Liver (tissue), 9 donors: Measurements from ENCODE around the gene TFR2. TPM values are rescaled to one million over a fixed set of nuclear protein-coding genes. Genes with fewer than 3 reads are reported as not detected.
A peak's percentile ranks its signal among the peaks of the same experiment; 100 is the strongest.
"Not testable (repeated sequence)": the region's sequence is repeated elsewhere in the genome, so short reads cannot be mapped to it uniquely, and the experiment has no call there.

Experiments used
- DNase-seq: peaks from one replicate; pipeline ENCODE4 v3.0.0-alpha.2; 2017; ENCODE audit warnings: low spot score
- H3K27ac ChIP-seq, 2 donors: one replicate each; pipeline ENCODE4 v1.7.0; 2013; ENCODE audit warnings: inconsistent platforms in 2 of 2, low read length in 2 of 2, control low read depth in 1 of 2, low read depth in 1 of 2, mild to moderate bottlenecking in 1 of 2
- H3K27me3 ChIP-seq, 4 donors: one replicate each; pipeline versions ENCODE4 v1.6.1 to v1.7.0; 2013; ENCODE audit warnings: low read length in 3 of 4, inconsistent platforms in 1 of 4, mild to moderate bottlenecking in 1 of 4, moderate library complexity in 1 of 4; ENCODE audit not compliant: control insufficient read depth in 4 of 4, insufficient read depth in 4 of 4
- H3K36me3 ChIP-seq, 4 donors: one replicate each; pipeline versions ENCODE4 v1.6.1 to v1.7.0; 2013; ENCODE audit warnings: low read length in 3 of 4, mild to moderate bottlenecking in 3 of 4, low read depth in 1 of 4, moderate library complexity in 1 of 4; ENCODE audit not compliant: control insufficient read depth in 4 of 4, insufficient read depth in 3 of 4
- H3K4me1 ChIP-seq, 4 donors: one replicate each; pipeline versions ENCODE4 v1.6.1 to v1.7.0; 2013; ENCODE audit warnings: low read length in 3 of 4, mild to moderate bottlenecking in 3 of 4, moderate library complexity in 1 of 4; ENCODE audit not compliant: control insufficient read depth in 4 of 4, insufficient read depth in 4 of 4
- H3K4me3 ChIP-seq, 3 donors: one replicate each; pipeline versions ENCODE4 v1.6.1 to v1.7.0; 2013; ENCODE audit warnings: low read length in 3 of 3, control low read depth in 1 of 3, low read depth in 1 of 3, mild to moderate bottlenecking in 1 of 3
- H3K9ac ChIP-seq, 2 donors: one replicate each; pipeline ENCODE4 v1.7.0; 2013; ENCODE audit warnings: low read length in 2 of 2, mild to moderate bottlenecking in 2 of 2, moderate library complexity in 2 of 2, control low read depth in 1 of 2, low read depth in 1 of 2
- H3K9me3 ChIP-seq, 4 donors: one replicate each; pipeline versions ENCODE4 v1.6.1 to v1.7.0; 2013; ENCODE audit warnings: low read length in 3 of 4; ENCODE audit not compliant: control insufficient read depth in 4 of 4
- EGR1 ChIP-seq, 2 donors: IDR thresholded peaks; 2 replicates each; pipeline ENCODE4 v1.6.1; 2016 to 2018; ENCODE audit warnings: antibody characterized with exemption in 2 of 2, low read depth in 2 of 2
- FOXA1 ChIP-seq: IDR thresholded peaks from 2 replicates; pipeline ENCODE4 v1.6.1; 2016; ENCODE audit warnings: antibody characterized with exemption
- FOXA2 ChIP-seq: IDR thresholded peaks from 2 replicates; pipeline ENCODE4 v1.6.1; 2016; ENCODE audit warnings: antibody characterized with exemption
- GABPA ChIP-seq, 2 donors: IDR thresholded peaks in 1 of 2; conservative IDR thresholded peaks in 1 of 2; 2 replicates each; pipeline ENCODE4 v1.6.1; 2016; ENCODE audit warnings: antibody characterized with exemption in 2 of 2, mild to moderate bottlenecking in 1 of 2, moderate library complexity in 1 of 2
- HNF4A ChIP-seq, 2 donors: conservative IDR thresholded peaks; 2 replicates each; pipeline ENCODE4 v1.6.1; 2016; ENCODE audit warnings: antibody characterized with exemption in 2 of 2, mild to moderate bottlenecking in 2 of 2
- HNF4G ChIP-seq: IDR thresholded peaks from 2 replicates; pipeline ENCODE4 v1.6.1; 2016; ENCODE audit warnings: antibody characterized with exemption
- JUND ChIP-seq, 2 donors: IDR thresholded peaks; 2 replicates each; pipeline ENCODE4 v1.6.1; 2016; ENCODE audit warnings: antibody characterized with exemption in 2 of 2
- NR2F2 ChIP-seq: IDR thresholded peaks from 2 replicates; pipeline ENCODE4 v1.6.1; 2016; ENCODE audit warnings: antibody characterized with exemption
- RAD21 ChIP-seq, 2 donors: IDR thresholded peaks; 2 replicates each; pipeline ENCODE4 v1.6.1; 2016; ENCODE audit warnings: antibody characterized with exemption in 2 of 2, mild to moderate bottlenecking in 2 of 2
- SP1 ChIP-seq: IDR thresholded peaks from 2 replicates; pipeline ENCODE4 v1.6.1; 2018; ENCODE audit warnings: antibody characterized with exemption, mild to moderate bottlenecking
- TAF1 ChIP-seq: conservative IDR thresholded peaks from 2 replicates; pipeline ENCODE4 v1.6.1; 2016; ENCODE audit warnings: antibody characterized with exemption, mild to moderate bottlenecking
- WGBS: extraction: QIAGEN DNeasy Blood & Tissue Kit; methylation state at CpG from one replicate; pipeline ENCODE4 v1.1.7; 2013; 5-methylcytosine and 5-hydroxymethylcytosine counted together
- polyA plus RNA-seq, 2 donors: library from polyadenylated mRNA; stranded (reverse) in 1 of 2; unstranded in 1 of 2; fragments of 200-250 nt in 1 of 2; fragments of >200 nt in 1 of 2; fragmentation: Nextera tagmentation in 1 of 2; extraction: Ambion mirVana in 1 of 2; gene quantifications; one replicate each; pipeline versions ENCODE4 v1.2.1 to v1.2.3, GENCODE V29; 2013 to 2015
- total RNA-seq, 2 donors: library from RNA; depleted of rRNA; stranded (reverse); fragments of >200 nt; gene quantifications; one replicate each; pipeline ENCODE4 v1.2.3, GENCODE V29; 2014
- TF ChIP-seq, protein P1 (sequence below): IDR thresholded peaks from 2 replicates; pipeline ENCODE4 v1.6.1; 2016; ENCODE audit warnings: antibody characterized with exemption
- TF ChIP-seq, protein P2 (sequence below): fragments of 150-350 bp; IDR thresholded peaks from 2 replicates; pipeline ENCODE4 v1.5.1; 2017; ENCODE audit warnings: improper control_type of control experiment, low read depth, low read length; ENCODE audit not compliant: missing input control
- TF ChIP-seq, protein P3 (sequence below): IDR thresholded peaks from 2 replicates; pipeline ENCODE4 v1.6.1; 2016; ENCODE audit warnings: antibody characterized with exemption
- TF ChIP-seq, protein P4 (sequence below): IDR thresholded peaks from 2 replicates; pipeline ENCODE4 v1.6.1; 2016; ENCODE audit warnings: antibody characterized with exemption, mild to moderate bottlenecking
- donor health status: healthy.
- donor health status: healthy.
- donor health status: healthy.
- donor health status: healthy.
- donor health status: healthy.

The TFR2 gene
- total and polyA plus RNA-seq, 4 donors, result 276 to 663 (median 356) TPM

DNA sequence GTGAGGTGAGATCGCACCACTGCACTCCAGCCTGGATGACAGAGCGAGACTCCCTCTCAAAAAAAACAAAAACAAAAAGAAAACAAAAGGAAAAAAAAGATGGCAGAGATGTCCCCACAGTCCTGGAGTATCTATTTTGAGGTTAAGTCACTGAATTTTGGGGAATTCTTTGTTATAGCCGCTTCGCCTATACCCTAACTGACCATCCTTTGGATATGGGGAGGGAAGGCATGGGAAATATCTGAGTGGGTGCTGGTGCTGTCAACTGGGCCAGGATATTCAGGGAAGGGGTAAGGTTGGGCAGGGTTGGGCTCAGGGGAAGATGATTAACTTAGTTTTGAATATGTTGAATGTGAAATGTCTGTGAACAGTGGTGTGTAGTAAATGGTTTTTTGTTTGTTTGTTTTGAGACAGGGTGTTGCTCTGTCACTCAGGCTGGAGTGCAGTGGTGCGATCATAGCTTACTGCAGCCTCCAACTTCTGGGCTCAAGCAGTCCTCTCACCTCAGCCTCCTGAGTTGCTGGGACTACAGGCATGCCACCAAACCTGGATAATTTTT, 23.9 kb upstream of the TFR2 start:
- Histone ChIP-seq H3K9ac (no peak overlapping the region), H3K36me3 (no peaks in the 10 kb centered on the region), H3K4me1 (no peaks in the 10 kb centered on the region), H3K4me3 (no peak overlapping the region), H3K27ac (no peak overlapping the region), H3K9me3 (no peaks in the 10 kb centered on the region), H3K27me3 (no peaks in the 10 kb centered on the region)
- DNase-seq, result no peak
- no peak for TF ChIP-seq FOXA2
- TF ChIP-seq RAD21 (IDR thresholded peaks at IDR 0.05), result no peak
- TF ChIP-seq, protein P1, sequence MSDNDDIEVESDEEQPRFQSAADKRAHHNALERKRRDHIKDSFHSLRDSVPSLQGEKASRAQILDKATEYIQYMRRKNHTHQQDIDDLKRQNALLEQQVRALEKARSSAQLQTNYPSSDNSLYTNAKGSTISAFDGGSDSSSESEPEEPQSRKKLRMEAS, result no peak
- no peak for TF ChIP-seq TAF1
- no peak for TF ChIP-seq JUND (IDR thresholded peaks at IDR 0.05)
- TF ChIP-seq NR2F2, result no peak
- TF ChIP-seq HNF4A (conservative IDR thresholded peaks at IDR 0.05), result no peak
- TF ChIP-seq SP1, result no peak
- 98% methylated on average over 5 of the region's 5 CpGs for WGBS

DNA sequence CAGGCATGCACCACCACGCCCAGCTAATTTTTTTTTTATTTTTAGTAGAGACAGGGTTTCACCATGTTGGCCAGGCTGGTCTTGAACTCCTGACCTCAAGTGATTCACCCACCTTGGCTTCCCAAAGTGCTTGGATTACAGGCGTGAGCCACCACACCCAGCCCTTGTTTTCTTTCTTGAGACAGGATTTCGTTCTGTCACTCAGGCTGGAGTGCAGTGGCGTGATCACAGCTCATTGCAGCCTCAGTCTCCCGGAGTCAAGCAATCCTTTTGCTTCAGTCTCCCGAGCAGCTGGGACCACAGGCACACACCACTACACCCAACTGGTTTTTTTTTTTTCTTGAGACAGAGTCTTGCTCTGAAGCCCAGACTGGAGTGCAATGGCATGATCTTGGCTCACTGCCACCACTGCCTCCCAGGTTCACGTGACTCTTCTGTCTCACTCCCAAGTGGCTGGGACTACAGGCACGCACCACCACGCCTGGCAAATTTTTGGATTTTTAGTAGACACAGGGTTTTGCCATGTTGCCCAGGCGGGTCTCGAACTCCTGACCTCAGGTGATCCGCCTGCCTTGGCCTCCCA, 20.9 kb upstream of the TFR2 start:
- DNase-seq, H3K9me3 ChIP-seq, H3K27ac ChIP-seq, H3K9ac ChIP-seq, H3K27me3 ChIP-seq, H3K4me3 ChIP-seq, H3K4me1 ChIP-seq, H3K36me3 ChIP-seq: not testable (repeated sequence)
- 78% methylated on average over 12 of the region's 12 CpGs for WGBS

DNA sequence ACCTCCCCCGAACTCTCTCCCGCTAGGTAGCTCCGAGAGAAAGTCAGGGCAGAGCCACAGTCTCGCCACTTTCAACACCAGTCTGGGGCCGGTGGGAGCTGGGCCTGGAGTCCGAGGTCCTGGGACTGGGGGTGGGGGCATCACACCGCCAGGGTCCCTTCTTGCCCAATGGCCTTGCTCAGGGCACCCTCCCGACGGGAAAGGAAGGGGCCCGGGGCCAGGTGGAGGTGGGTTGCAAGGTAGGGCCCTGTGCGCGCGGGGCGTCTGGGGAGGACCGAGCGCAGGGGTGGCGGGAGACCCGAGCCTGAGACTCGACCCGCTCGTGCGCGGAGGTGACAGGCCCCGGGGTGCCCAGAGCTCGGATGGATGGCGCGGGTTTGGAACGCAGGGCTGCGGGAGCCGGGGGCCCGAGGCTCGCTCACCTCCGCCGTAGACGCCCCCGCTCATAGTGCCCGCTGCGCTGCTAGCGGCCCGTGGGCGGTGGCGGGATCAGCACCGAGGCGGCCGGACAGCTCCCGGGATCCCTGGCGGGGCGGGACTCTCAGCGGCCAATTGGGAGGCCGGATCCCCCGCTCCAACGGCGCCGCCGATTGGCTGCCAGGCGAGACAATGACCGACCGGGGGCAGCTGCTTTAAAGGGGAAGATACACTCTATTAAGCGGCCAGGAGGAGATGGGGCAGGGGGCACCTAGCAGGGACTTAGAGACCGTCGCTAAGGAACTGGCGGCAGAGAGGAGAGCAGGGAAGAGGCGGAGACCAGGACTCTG, 14.7 kb upstream of the TFR2 start, which contains the start of gene ACTL6B:
ACTL6B (minus strand) TSS at position 541 of the 767 bp plus-strand sequence; CDS start at position 447, 94 bp downstream.
- DNase-seq, result peak; percentile 82
- Histone ChIP-seq H3K4me1 (peaks cover 0 to 4% (median 0%) of the 10 kb centered on the region in 4 donors), H3K9me3 (no peaks in the 10 kb centered on the region), H3K36me3 (no peaks in the 10 kb centered on the region), H3K9ac (no peak within 1 kb of the TSS), H3K27me3 (peaks cover 0 to 5% (median 1%) of the 10 kb centered on the region in 4 donors), H3K4me3 (no peak within 1 kb of the TSS), H3K27ac (no peak within 1 kb of the TSS)
- no peak for TF ChIP-seq JUND (IDR thresholded peaks at IDR 0.05)
- TF ChIP-seq, protein P2, sequence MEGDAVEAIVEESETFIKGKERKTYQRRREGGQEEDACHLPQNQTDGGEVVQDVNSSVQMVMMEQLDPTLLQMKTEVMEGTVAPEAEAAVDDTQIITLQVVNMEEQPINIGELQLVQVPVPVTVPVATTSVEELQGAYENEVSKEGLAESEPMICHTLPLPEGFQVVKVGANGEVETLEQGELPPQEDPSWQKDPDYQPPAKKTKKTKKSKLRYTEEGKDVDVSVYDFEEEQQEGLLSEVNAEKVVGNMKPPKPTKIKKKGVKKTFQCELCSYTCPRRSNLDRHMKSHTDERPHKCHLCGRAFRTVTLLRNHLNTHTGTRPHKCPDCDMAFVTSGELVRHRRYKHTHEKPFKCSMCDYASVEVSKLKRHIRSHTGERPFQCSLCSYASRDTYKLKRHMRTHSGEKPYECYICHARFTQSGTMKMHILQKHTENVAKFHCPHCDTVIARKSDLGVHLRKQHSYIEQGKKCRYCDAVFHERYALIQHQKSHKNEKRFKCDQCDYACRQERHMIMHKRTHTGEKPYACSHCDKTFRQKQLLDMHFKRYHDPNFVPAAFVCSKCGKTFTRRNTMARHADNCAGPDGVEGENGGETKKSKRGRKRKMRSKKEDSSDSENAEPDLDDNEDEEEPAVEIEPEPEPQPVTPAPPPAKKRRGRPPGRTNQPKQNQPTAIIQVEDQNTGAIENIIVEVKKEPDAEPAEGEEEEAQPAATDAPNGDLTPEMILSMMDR, result no peak
- peak in 1 of 2 donors; percentile 42 for TF ChIP-seq EGR1 (IDR thresholded peaks at IDR 0.05; ENCODE audit: low read depth in 2 of 2)
- TF ChIP-seq, protein P3, sequence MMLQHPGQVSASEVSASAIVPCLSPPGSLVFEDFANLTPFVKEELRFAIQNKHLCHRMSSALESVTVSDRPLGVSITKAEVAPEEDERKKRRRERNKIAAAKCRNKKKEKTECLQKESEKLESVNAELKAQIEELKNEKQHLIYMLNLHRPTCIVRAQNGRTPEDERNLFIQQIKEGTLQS, result no peak
- TF ChIP-seq TAF1, result no peak
- TF ChIP-seq FOXA1, result no peak
- TF ChIP-seq HNF4G, result no peak
- TF ChIP-seq, protein P1, result no peak
- no peak for TF ChIP-seq GABPA (IDR thresholded peaks at IDR 0.05 in 1 of 2, conservative IDR thresholded peaks at IDR 0.05 in 1 of 2)
- TF ChIP-seq, protein P4, sequence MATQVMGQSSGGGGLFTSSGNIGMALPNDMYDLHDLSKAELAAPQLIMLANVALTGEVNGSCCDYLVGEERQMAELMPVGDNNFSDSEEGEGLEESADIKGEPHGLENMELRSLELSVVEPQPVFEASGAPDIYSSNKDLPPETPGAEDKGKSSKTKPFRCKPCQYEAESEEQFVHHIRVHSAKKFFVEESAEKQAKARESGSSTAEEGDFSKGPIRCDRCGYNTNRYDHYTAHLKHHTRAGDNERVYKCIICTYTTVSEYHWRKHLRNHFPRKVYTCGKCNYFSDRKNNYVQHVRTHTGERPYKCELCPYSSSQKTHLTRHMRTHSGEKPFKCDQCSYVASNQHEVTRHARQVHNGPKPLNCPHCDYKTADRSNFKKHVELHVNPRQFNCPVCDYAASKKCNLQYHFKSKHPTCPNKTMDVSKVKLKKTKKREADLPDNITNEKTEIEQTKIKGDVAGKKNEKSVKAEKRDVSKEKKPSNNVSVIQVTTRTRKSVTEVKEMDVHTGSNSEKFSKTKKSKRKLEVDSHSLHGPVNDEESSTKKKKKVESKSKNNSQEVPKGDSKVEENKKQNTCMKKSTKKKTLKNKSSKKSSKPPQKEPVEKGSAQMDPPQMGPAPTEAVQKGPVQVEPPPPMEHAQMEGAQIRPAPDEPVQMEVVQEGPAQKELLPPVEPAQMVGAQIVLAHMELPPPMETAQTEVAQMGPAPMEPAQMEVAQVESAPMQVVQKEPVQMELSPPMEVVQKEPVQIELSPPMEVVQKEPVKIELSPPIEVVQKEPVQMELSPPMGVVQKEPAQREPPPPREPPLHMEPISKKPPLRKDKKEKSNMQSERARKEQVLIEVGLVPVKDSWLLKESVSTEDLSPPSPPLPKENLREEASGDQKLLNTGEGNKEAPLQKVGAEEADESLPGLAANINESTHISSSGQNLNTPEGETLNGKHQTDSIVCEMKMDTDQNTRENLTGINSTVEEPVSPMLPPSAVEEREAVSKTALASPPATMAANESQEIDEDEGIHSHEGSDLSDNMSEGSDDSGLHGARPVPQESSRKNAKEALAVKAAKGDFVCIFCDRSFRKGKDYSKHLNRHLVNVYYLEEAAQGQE, result peak; percentile 99
- 16% methylated on average over 63 of the region's 63 CpGs for WGBS
